GM18511 (cell line): ENCODE data around the gene ADAT1.
A peak's percentile ranks its signal among the peaks of the same experiment; 100 is the strongest.

ENCODE experiments used
- ATAC-seq: cut with Tn5 transposase; IDR thresholded peaks from one replicate; pipeline ENCODE4 v1.9.1; 2021; ENCODE audit warnings: mild to moderate bottlenecking, moderate library complexity; ENCODE audit not compliant: unreplicated experiment

Gene ADAT1

DNA sequence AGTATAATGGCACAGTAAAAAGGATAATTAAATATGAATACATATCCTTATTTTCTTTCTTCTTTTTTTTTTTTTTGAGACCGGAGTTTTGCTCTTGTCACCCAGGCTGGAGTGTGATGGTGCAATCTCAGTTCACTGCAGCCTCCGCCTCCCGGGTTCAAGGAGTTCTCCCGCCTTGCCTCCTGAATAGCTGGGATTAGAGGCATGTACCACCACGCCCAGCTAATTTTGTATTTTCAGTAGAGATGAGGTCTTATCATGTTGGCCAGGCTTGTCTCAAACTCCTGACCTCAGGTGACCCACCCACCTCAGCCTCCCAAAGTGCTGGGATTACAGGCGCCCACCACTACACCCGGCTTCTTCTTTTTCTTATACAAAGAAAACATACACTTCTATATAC lies 44.9 kb downstream of the ADAT1 start:
- no peak for ATAC-seq

DNA sequence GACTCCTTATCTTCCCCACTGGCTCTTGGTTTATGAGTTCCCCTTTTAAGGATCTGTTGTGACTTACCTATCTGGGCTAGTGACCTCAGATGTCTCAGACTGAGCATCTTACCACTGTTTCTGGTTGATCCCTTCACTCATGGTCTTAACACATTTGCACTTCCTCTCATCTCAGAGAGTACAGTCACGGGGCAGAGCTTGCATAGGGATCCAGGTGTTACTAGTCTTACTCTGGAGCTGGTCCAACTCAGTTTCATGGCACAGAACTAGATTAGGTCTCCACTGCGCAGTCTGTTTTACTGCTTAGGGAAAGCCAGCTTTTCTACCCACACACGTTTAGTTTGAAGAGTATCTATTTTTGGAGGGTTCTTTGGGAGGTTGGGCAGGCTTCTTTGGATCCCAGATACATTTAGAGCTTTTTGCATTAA lies 46.7 kb downstream of the ADAT1 start:
- peak; percentile 68 for ATAC-seq

DNA sequence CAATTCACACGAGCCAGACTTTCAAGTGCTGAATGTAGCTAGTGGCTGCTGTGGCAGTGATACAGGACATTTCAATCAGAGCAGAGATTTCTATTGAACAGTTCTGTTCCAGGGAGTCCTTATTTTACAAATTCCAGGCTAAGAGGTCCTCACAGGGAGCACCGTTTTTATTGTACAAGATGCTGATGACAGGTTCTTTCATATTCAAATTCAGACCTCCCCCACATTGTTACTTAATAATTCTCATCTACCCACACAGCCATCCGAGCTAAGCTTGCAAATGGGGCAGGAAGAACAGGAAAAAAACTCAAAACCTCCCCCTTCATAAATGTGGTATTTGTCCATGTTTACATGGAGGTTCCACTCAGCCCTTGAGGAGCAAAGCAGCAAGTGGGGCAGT lies 47.1 kb downstream of the ADAT1 start:
- ATAC-seq = no peak

DNA sequence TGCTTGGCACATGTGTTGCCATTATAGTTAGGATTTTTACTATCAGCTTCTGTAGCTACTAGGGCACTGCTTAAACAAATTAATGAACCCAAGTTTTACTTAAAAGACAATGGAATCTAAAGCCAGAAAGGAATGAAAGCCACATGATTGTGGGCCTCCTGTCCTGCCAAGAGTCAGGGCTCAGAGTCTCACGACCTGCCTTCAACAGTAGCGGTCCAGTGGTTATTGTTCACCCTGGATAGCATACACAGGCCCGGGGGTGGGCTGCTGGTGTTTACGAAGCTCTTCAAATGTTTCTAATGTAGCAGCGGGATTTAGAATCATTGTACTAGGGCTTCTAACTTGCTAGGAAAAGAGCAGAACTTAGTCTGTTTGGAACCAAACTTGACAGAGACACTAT lies 49.1 kb downstream of the ADAT1 start:
- no peak for ATAC-seq

DNA sequence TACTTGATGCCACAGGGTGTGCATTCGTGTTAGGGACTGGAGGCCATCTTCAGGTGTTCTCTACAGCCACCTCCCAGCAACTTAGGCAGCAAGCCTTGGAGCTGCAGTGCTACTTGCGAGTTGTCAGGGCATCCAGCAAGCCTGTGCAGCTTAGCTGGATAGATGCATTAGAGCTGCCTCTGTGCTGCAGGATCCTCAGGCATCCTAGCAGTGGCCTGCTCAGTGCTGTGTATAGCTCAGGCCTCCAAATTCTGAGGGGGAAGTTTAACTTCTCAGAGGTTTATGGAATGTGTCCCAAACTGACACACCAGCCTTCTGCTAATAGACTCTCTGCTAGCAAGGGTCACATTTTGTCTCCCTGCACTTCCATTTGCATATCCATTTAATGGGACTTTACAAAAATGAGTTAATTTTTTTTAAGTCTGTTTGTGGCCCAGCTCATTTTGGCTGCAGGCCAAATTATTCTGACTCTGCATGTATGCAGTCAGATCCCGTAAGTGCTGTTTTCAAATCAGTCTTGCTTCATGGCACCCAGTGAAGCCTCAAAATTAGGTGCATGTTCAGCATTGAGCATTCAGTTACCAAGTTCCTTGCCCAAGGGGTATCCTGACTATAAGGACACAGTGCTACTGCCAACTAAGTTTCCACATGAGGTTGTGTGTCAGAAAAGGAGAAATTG lies 50.1 kb downstream of the ADAT1 start:
- ATAC-seq = no peak

DNA sequence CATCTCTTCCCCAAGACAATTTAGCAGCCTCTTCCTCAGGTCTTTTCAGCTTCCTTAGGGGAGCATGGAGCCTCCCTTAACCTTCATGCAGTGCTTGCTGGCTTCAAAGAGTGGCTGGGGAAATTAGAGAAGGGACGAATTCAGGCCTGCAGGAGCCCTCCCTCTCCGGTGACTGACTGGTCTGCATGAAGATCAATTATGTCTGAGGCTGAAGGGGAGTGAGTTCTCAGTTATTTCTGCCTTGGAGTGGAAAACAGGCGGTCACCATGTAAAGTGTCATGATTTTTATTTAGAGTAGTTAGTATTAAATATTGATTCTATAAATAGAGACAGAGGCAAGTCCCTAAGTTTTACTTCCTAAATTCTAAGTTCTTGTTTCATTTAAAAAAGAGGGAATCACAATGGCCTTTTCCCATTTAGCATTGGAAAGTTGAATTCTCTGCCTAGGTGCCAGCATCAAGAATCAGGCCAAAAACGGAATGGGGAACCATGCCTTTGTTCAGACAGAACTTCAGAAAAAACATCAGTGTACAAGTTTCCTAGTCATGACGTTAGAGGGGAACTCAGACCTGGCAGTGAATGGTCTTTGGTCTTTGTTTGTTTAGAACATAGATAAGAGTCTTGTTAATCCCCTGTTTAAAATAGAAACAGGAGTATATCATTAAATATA lies 52.5 kb downstream of the ADAT1 start:
- no peak for ATAC-seq

DNA sequence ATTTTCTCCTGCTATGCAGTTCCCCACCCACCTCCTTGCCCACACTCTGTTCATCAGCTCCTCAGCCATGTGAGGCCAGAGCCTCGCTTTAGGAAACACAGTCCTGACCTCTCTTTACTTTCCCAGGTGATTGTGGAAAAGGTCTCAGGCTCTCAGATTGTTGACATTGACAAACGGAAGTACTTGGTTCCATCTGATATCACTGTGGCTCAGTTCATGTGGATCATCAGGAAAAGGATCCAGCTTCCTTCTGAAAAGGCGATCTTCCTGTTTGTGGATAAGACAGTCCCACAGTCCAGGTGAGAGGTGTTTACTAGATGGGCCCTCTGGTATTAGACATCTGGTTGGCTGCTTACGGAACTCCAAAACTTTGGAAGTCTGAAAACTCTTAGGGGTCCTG lies 55.2 kb downstream of the ADAT1 start:
- ATAC-seq = no peak

DNA sequence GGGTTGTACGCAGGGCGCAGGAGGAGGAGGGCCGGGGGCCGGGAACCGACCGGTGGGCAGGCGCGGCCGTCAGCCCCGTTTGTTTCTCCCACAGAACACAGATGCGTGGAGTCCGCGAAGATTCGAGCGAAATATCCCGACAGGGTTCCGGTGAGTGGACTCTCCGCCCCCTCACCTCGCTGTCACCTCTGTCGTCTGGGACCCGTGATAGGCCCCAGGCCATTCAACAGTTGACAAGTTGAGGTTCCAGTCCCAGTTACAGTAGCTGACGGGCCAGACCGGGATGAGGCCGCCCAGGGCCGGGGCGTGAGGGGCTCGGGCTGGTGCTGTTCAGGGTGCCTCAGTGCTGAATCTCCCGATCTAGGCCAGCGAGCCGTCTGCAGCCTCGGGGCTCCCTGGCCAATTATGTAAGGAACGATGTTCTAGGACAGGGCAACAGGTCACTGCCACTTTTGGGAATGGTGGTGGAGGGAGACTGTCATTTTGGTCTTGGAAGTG lies 56.3 kb downstream of the ADAT1 start:
- ATAC-seq = peak; percentile 2

DNA sequence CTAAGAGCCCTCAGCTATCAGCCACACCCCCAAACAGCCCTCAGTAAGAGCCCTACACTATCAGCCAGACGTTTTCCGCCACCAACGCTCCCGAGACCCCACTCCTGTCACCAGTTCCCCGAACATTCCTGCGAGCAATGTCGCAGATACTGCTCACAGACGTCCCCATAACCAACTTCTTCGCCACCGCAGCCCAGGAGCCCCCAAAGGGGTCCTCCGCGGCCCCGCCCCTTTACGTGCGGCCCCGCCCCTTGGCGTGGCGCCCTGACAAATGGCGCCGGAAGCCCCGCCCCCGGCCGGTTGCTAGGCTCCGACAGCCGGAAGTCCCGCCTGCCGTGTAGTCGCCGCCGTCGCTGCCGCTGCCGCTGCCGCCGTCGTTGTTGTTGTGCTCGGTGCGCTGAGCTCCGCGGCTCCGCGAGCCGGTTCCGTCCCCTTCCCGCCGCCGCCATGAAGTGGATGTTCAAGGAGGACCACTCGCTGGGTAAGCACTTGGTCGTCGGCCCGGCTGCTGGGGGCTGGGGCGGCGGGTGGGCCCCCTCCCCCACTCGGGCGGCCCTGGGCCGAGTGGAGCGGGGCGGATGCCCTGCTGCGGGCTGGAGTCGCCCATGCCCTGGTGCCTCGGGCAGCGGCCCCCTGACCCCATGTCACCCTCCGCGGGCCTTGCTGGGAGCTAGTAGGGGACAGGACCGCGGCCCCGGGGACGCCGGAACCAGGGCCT lies 56.9 kb downstream of the ADAT1 start, which contains the start of gene GABARAPL2:
Gene GABARAPL2 (plus strand): TSS at position 340 of the 718 bp plus-strand sequence. CDS start 108 bp downstream, at position 448.
- peak; percentile 71 for ATAC-seq

DNA sequence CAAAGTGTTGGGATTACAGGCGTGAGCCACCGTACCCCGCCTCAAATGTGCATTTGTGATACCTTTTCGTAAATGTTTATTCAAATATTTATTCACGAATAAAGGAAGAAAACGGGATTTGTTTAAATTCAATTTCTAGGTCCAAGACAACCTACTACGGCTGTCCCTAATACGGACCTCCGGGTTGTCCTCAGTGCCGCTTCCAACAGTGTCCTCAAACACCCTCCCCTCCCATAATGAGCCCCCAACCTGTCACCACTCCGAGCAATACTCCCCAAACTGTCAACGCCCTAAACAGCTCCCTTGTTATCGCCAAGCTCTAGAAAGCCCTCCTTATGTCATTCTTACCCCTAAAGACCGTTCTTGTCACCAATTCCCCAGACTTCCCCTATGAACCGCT lies 57.4 kb downstream of the ADAT1 start:
- ATAC-seq = peak; percentile 12

DNA sequence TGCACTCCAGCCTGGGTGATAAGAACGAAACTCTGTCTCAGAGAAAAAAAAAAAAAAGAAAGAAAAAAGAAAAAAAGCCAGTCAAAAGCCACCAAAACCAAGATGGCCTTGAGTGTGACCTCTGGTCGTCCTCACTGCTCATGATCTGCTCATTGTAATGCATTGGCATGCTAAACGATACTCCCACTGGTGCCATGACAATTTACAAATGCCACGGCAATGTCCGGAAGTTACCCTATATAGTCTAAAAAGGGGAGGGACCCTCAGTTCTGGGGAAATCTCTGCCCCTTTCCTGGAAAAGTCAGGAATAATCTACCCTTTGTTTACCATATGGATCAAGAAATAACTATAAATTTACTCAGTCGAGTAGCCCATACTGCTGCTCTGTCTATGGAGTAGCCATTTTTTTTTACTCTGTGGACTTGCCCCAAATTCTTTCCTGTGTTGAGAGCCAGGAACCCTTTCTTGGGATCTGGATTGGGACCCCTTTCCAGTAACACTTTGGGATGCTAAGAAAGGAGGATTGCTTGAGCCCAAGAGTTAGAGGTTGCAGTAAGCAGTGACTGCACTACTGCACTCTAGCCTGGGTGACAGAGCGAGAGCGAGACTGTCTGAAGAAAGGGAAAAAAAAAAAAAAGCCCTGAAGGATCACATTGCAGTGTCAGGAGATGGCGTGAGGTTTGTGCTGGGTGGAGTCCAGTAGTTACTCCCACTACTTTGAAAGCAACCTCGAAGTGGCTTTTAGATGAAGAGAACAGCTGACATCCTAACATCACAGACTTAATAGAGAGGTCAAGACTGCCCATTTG lies 63.3 kb downstream of the ADAT1 start:
- ATAC-seq = no peak

DNA sequence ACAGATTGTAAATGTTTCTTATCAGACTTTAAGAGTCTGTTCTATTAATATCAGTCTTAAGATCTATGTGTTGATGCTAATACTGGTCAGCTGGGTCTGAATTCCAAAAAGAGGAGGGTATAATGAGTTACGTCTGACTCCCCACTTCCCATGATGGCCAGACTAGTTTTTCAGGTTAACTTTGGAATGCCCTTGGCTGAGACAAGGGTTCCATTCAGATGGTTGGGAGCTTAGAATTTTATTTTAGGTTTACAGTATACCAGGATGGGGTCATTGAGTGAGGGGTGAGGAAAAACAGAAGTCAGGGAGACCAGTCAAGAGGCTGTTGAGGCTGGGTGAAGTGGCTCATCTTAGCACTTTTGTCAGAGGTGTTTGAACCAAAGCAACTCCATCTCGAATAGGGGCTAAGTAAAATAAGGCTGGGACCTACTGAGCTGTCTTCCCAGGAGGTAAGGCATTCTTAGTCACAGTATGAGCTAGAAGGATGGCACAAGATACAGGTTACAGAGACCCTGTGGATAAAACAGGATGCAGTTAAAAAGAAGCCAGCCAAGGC lies 64.2 kb downstream of the ADAT1 start:
- no peak for ATAC-seq

DNA sequence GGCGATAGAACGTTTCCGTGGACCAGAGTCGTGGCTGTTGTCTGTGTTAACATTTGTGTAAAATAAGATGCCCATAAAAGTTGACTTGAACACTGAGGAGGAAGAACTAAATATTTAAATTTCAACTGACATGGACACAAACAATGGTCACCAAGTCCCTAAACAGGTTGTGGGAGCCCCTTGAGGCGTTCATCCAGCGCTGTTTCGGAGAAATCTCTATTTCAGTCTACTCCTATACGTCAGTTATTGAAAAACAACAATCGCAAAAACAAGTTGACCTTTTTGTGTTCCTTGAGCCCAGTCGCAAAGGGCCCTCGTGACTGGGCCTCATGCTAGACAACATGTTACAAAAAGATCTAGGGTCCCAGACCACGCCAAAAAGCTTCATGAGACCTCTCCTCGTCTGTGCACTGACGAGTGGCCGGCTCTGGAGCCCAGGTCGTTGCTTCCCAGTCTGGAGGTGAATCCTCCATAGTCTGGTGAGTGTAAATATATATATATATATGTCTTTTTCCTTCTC lies 66.6 kb downstream of the ADAT1 start:
- ATAC-seq = no peak

DNA sequence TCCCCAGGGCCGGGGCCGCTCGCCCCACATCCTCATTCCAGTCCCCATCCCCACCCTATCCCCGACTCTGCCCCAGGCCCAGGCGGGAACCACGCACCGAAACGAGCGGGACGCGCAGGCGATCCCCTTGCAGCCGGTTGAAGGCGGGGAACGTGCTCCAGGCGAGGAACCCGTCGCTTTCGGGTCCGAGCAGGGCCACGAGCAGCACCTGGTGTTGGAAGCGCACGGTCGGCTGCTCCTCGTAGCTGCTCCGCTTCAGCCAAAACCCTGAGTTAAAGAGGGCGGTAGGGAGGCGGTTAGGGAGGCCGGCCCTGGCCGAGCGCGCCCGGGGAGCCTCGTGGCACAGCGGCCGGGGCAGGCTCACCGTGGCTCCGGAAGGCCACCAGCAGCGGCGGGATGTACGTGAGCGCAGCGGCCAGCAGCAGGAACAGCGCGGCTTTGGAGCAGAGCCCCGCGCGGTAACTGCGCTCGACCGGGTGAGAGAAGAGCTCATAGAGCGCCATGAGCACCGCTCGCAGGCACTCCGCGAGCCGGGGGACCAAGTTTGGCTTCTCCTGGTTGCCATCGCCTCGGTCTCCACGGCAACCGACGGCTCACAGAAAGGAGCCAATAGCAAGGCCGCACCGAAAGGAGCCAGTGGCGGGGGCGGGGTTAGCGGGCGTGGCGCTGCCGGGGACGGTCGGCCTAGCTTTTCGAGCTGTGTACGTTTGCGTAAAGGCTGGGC lies 67.2 kb downstream of the ADAT1 start, which contains the start of gene TMEM231:
Gene TMEM231 (minus strand): TSS at position 546 of the 724 bp plus-strand sequence. CDS start 43 bp downstream, at position 503.
- ATAC-seq = peak; percentile 98

DNA sequence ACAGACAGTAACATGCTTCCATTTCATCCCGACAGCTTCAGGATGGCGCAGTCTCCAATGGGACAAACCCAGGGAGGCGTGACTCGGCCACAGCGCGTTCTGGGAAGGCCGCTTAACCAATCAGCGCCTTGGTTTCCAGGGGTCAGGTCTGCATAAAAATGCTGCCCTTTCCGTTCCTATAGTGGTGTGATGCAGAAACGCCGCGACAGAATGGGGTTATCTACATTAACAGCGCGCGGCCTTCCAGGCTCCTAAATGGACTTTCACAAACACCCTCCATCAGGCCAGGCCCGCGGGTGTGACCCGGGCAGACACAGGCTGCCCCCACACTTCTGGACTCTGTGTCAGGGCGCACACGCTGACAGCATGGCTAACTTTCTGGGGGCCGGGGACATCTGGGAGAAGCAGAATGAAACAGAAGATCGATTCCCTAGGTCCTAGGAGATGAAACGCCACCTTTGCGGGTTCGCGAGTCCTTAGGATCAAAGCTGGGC lies 67.8 kb downstream of the ADAT1 start:
- peak; percentile 30 for ATAC-seq

DNA sequence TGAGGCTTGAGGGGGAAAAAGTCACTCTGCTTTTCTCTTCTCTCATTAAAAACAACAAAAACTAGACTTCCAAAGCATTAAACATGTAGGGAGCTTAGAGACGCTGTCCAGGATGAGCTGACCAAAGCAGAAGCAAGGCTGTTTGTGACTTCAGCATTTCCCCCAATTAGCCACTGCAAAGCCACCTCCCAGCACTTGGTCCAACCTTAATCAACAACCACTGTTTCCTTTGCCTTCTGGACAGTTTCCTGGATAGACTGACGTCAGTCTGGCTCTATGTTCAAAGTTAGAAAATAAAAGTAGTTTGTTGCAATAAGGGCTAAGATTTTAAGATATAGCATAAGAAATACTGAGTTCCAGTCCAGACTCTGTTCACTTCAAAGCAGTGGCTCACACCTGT lies 70.1 kb downstream of the ADAT1 start:
- ATAC-seq = no peak

DNA sequence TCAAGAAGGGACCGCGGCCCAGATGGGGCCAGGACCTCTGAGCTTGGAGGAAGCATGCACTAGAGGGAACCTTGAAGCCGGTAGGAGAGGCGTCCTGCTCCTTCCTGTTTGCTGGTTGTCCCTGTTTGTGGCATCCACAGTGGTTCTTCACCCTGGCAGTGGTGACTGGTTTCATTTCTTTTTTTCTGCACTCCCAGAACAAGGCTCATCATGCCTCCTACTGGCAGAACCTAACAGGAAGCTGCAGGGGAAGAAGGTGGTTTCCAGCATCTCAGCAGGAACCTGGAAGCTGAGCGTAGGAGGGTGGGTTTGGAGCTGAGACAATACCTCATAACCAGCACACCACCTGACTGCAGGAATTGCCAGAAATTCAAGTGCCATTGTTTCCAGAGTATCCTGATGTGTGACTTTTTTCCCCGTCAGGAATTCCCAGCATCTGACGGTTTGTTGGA lies 72.8 kb downstream of the ADAT1 start:
- ATAC-seq = peak; percentile 90
